Measurements from ENCODE around the gene IKBKE.
A peak's percentile ranks its signal among the peaks of the same experiment; 100 is the strongest.

The IKBKE gene

DNA sequence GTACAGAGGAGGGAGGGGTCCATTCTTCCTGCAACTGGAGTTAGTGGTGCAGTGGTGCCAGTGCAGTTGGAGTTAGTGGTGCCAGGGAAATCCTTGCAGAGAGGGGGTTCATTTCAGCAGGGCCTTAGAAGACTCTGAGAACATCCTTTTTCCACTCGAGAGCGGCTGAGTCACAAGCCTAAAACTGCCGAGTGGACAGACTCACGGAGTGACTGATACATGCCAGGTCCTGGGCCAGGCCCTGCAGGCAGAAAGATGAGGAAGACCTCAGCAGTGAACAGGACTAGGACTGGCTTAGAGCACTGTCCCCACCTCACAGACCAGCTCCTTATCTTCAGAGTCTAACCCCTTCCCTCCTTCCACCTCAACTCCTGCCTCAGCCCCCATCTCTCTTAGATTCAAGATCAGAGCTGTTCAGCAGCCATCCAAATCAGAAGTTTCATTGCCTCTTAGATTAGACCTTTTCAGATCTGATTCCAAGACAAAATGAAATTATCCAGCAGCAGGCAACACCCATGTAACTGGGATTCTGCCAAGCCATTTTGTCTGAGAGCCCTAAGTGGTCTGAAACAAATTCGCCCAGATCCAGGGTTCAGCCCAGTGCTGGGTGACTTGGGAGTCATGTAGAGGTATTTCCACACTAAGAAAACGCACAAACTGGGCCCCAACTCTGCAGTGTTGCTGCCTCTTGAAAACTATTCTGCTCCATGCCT lies 12.7 kb upstream of the IKBKE start:
- no CpG with 5 or more reads among the region's 6 CpGs for WGBS (ENCODE audit: extremely low coverage, insufficient coverage, insufficient read length)
- Histone ChIP-seq H2BK12ac (ENCODE audit: low read length) (no peak overlapping the region), H4K12ac (ENCODE audit: low read depth, low read length) (no peak overlapping the region), H2AK5ac (ENCODE audit: low read length) (no peak overlapping the region), H3K27me3 (ENCODE audit: insufficient read depth, low read length) (no peaks in the 10 kb centered on the region), H2AFZ (ENCODE audit: insufficient read depth, low read length, poor library complexity) (no peak overlapping the region), H3K27ac (ENCODE audit: low read depth, low read length) (no peak overlapping the region), H3K4me3 (ENCODE audit: low read depth, low read length) (no peak overlapping the region), H3K9me3 (ENCODE audit: insufficient read depth, low read depth, low read length) (no peaks in the 10 kb centered on the region), H3K36me3 (ENCODE audit: control insufficient read depth in 1 of 2, insufficient read depth in 2 of 2, low read length in 2 of 2) (peaks cover 29 to 35% of the 10 kb centered on the region in 2 experiments), H2BK5ac (ENCODE audit: low read depth, low read length, poor library complexity) (no peak overlapping the region), H3K79me2 (ENCODE audit: control insufficient read depth, insufficient read depth, low read length, poor library complexity) (no peaks in the 10 kb centered on the region), H4K91ac (ENCODE audit: low read depth, low read length) (no peak overlapping the region), H3K79me1 (ENCODE audit: low read length) (no peaks in the 10 kb centered on the region), H2BK120ac (ENCODE audit: insufficient read depth, low read length, poor library complexity) (no peak overlapping the region), H3K4me2 (ENCODE audit: low read length) (no peak overlapping the region), H4K8ac (ENCODE audit: low read depth, low read length) (no peak overlapping the region), H3K14ac (ENCODE audit: low read length) (no peak overlapping the region), H3K4me1 (ENCODE audit: control insufficient read depth in 1 of 2, insufficient read depth in 2 of 2, low read length in 2 of 2) (peaks cover 7 to 17% of the 10 kb centered on the region in 2 experiments), H3K18ac (ENCODE audit: low read length) (no peak overlapping the region), H3K23ac (ENCODE audit: low read length) (no peak overlapping the region), H3K4ac (ENCODE audit: low read depth, low read length) (no peak overlapping the region), H3K9ac (ENCODE audit: low read length) (no peak overlapping the region)
- peak in 1 of 2 donors; percentile 13 for DNase-seq

GRCh38 chr1:206459703-206460102 lies 10.6 kb upstream of the IKBKE start:
- no CpG with 5 or more reads among the region's 4 CpGs for WGBS (ENCODE audit: extremely low coverage, insufficient coverage, insufficient read length)
- H3K4me2 ChIP-seq (ENCODE audit: low read length), result no peak overlapping the region

DNA sequence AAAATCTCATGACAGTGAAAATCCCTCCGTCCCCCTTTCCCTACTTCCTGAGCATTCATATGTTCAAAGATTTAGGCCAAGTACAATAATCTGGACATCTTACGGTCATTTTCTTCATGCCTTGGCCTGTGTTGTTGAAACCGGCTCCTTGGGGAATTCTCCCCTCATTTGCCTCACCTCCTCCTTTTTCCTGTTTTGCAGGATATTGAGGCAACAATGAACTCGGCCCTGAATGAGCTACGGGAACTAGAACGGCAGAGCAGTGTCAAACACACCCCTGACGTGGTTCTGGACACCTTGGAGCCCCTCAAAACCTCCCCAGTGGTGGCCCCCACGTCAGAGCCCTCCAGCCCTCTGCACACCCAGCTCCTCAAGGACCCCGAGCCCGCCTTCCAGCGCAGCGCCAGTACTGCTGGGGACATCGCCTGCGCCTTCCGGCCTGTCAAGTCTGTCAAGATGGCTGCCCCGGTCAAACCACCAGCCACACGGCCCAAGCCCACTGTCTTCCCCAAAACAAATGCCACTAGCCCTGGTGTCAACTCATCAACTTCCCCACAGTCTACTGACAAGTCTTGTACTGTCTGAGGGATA lies 9.3 kb upstream of the IKBKE start:
- no peak for DNase-seq
- Histone ChIP-seq H4K91ac (ENCODE audit: low read depth, low read length) (no peak overlapping the region), H3K9me3 (ENCODE audit: insufficient read depth, low read depth, low read length) (no peaks in the 10 kb centered on the region), H3K4me3 (ENCODE audit: low read depth, low read length) (no peak overlapping the region), H2BK12ac (ENCODE audit: low read length) (no peak overlapping the region), H3K27me3 (ENCODE audit: insufficient read depth, low read length) (no peaks in the 10 kb centered on the region), H3K4me1 (ENCODE audit: control insufficient read depth in 1 of 2, insufficient read depth in 2 of 2, low read length in 2 of 2) (peaks cover 7 to 13% of the 10 kb centered on the region in 2 experiments), H3K27ac (ENCODE audit: low read depth, low read length) (no peak overlapping the region), H3K79me1 (ENCODE audit: low read length) (no peaks in the 10 kb centered on the region), H3K14ac (ENCODE audit: low read length) (no peak overlapping the region), H2AFZ (ENCODE audit: insufficient read depth, low read length, poor library complexity) (no peak overlapping the region), H3K4ac (ENCODE audit: low read depth, low read length) (no peak overlapping the region), H3K36me3 (ENCODE audit: control insufficient read depth in 1 of 2, insufficient read depth in 2 of 2, low read length in 2 of 2) (peaks cover 23 to 27% of the 10 kb centered on the region in 2 experiments), H3K79me2 (ENCODE audit: control insufficient read depth, insufficient read depth, low read length, poor library complexity) (no peaks in the 10 kb centered on the region), H4K12ac (ENCODE audit: low read depth, low read length) (no peak overlapping the region), H4K8ac (ENCODE audit: low read depth, low read length) (no peak overlapping the region), H2AK5ac (ENCODE audit: low read length) (no peak overlapping the region), H3K9ac (ENCODE audit: low read length) (no peak overlapping the region), H3K23ac (ENCODE audit: low read length) (no peak overlapping the region), H3K18ac (ENCODE audit: low read length) (no peak overlapping the region), H2BK5ac (ENCODE audit: low read depth, low read length, poor library complexity) (no peak overlapping the region), H3K4me2 (ENCODE audit: low read length) (no peak overlapping the region), H2BK120ac (ENCODE audit: insufficient read depth, low read length, poor library complexity) (no peak overlapping the region)
- no CpG with 5 or more reads among the region's 17 CpGs for WGBS (ENCODE audit: extremely low coverage, insufficient coverage, insufficient read length)

More at GRCh38 chr1:206459703-206460102, 10.6 kb upstream of the IKBKE start:
- peaks cover 7 to 17% of the 10 kb centered on the region in 2 experiments for H3K4me1 ChIP-seq (ENCODE audit: control insufficient read depth in 1 of 2, insufficient read depth in 2 of 2, low read length in 2 of 2)
- H3K9me3 ChIP-seq (ENCODE audit: insufficient read depth, low read depth, low read length), result no peaks in the 10 kb centered on the region
- H4K8ac ChIP-seq (ENCODE audit: low read depth, low read length), result no peak overlapping the region
- no peaks in the 10 kb centered on the region for H3K27me3 ChIP-seq (ENCODE audit: insufficient read depth, low read length)
- H3K14ac ChIP-seq (ENCODE audit: low read length), result no peak overlapping the region
- H3K27ac ChIP-seq (ENCODE audit: low read depth, low read length), result no peak overlapping the region
- no peak overlapping the region for H4K91ac ChIP-seq (ENCODE audit: low read depth, low read length)
- H2BK120ac ChIP-seq (ENCODE audit: insufficient read depth, low read length, poor library complexity), result no peak overlapping the region
- H3K36me3 ChIP-seq (ENCODE audit: control insufficient read depth in 1 of 2, insufficient read depth in 2 of 2, low read length in 2 of 2), result peaks cover 28 to 32% of the 10 kb centered on the region in 2 experiments
- no peak overlapping the region for H3K23ac ChIP-seq (ENCODE audit: low read length)
- H3K4ac ChIP-seq (ENCODE audit: low read depth, low read length), result no peak overlapping the region
- no peak overlapping the region for H2AK5ac ChIP-seq (ENCODE audit: low read length)
- DNase-seq, result no peak
- H4K12ac ChIP-seq (ENCODE audit: low read depth, low read length), result no peak overlapping the region
- no peaks in the 10 kb centered on the region for H3K79me2 ChIP-seq (ENCODE audit: control insufficient read depth, insufficient read depth, low read length, poor library complexity)
- no peak overlapping the region for H2BK5ac ChIP-seq (ENCODE audit: low read depth, low read length, poor library complexity)
- H2AFZ ChIP-seq (ENCODE audit: insufficient read depth, low read length, poor library complexity), result no peak overlapping the region
- no peaks in the 10 kb centered on the region for H3K79me1 ChIP-seq (ENCODE audit: low read length)
- H2BK12ac ChIP-seq (ENCODE audit: low read length), result no peak overlapping the region
- no peak overlapping the region for H3K18ac ChIP-seq (ENCODE audit: low read length)
- H3K4me3 ChIP-seq (ENCODE audit: low read depth, low read length), result no peak overlapping the region
- no peak overlapping the region for H3K9ac ChIP-seq (ENCODE audit: low read length)

DNA sequence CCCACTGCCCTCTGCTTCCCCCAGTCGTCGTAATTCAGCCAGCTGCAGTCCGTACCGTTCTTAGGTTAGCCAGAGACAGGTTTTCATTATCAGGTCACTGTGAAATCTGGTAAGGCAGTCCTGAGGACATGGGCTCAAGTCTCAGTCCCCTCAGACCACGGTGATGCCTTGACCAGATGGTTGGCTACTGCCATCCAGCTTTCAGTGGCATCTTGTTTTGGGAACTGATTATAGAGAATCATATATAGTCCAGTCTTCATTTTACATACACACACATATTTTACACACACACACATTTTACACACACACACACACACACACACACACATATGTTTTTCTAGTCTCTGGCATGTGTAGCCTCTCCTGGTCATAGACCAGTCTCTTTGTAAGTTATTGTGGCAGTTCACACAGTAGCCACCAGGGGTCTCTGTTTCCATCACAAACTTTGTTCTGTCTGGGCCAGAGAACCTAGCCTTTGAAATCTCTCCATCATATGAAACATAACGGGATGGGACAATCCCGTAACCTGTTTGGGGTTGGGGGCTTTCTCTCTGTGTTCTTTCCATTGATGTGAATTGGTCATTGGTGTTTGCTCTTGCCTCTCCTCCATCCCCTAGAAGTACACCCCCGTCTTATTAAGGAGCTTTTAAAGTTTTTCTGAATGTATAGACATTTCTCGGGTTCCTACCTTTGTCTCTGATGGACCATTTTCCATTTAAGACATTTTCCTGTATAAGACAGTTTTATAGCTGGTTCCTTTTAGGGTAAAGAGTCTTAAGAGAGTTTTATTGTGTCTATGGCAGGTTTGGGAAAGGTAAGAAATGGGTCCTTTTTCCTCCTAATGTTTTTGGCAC lies 8.4 kb upstream of the IKBKE start:
- Histone ChIP-seq H3K4me2 (ENCODE audit: low read length) (no peak overlapping the region), H2AK5ac (ENCODE audit: low read length) (no peak overlapping the region), H4K12ac (ENCODE audit: low read depth, low read length) (no peak overlapping the region), H3K79me1 (ENCODE audit: low read length) (no peaks in the 10 kb centered on the region), H3K4ac (ENCODE audit: low read depth, low read length) (no peak overlapping the region), H3K9ac (ENCODE audit: low read length) (no peak overlapping the region), H3K27ac (ENCODE audit: low read depth, low read length) (no peak overlapping the region), H3K79me2 (ENCODE audit: control insufficient read depth, insufficient read depth, low read length, poor library complexity) (no peaks in the 10 kb centered on the region), H3K23ac (ENCODE audit: low read length) (no peak overlapping the region), H3K36me3 (ENCODE audit: control insufficient read depth in 1 of 2, insufficient read depth in 2 of 2, low read length in 2 of 2) (peaks cover 23 to 27% of the 10 kb centered on the region in 2 experiments), H4K91ac (ENCODE audit: low read depth, low read length) (no peak overlapping the region), H3K27me3 (ENCODE audit: insufficient read depth, low read length) (no peaks in the 10 kb centered on the region), H2BK5ac (ENCODE audit: low read depth, low read length, poor library complexity) (no peak overlapping the region), H3K14ac (ENCODE audit: low read length) (no peak overlapping the region), H3K9me3 (ENCODE audit: insufficient read depth, low read depth, low read length) (no peaks in the 10 kb centered on the region), H2BK120ac (ENCODE audit: insufficient read depth, low read length, poor library complexity) (no peak overlapping the region), H3K18ac (ENCODE audit: low read length) (no peak overlapping the region), H2AFZ (ENCODE audit: insufficient read depth, low read length, poor library complexity) (no peak overlapping the region), H3K4me3 (ENCODE audit: low read depth, low read length) (no peak overlapping the region), H3K4me1 (ENCODE audit: control insufficient read depth in 1 of 2, insufficient read depth in 2 of 2, low read length in 2 of 2) (peaks cover 3 to 8% of the 10 kb centered on the region in 2 experiments), H4K8ac (ENCODE audit: low read depth, low read length) (no peak overlapping the region), H2BK12ac (ENCODE audit: low read length) (no peak overlapping the region)
- WGBS (ENCODE audit: extremely low coverage, insufficient coverage, insufficient read length), result no CpG with 5 or more reads among the region's 9 CpGs
- peak; percentile 74 to 92 for DNase-seq

Data from trophoblast cell (in vitro differentiated cells and primary cell).